Measurements from ENCODE around the gene YOD1.

YOD1 gene

GRCh38 chr1:207029701-207030521, 21.1 kb downstream of the YOD1 start:
- no peak for DNase-seq (ENCODE audit: low read depth, low spot score)
- H3K27ac ChIP-seq, result peak overlapping the region; percentile 99

DNA sequence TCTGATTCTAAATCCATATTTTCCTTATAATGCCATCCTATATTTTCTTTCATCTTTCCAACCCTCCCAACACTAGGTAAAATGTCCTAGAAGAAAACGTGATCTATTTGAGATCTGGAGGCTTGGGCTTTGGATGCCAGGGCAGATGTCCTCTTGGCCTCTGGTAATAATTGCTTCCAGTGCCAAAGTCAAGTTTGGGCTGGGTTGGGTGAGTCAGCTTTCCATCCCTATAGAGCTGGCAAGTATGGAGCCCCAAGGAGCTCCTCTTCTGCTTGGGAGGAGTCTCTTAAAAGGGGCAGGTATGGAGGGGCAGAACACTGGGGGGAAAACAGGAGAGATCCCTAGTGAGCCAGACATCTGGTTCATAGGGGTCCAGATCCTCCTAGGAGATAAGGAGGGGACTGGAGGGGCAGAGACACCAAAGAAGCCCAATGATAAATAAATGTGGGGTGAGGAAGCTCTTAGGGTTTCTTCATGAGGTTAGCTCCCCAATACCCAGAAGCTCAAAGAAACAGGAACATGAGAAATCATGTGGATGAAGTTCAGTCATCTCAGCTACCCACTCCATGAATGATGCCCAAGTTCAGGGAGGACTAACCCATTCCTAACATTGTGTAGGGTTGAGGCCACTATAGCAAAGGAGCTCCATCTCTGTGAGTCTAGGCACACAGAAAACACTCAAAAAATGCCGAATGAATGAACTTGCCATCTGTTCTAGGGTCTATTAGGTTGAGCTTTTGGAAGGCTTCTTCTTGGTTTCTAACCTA, 21.9 kb downstream of the YOD1 start:
- peak overlapping the region; percentile 99 for H3K27ac ChIP-seq
- DNase-seq (ENCODE audit: low read depth, low spot score), result no peak

GRCh38 chr1:207027921-207028320, 23.1 kb downstream of the YOD1 start:
- no peak for DNase-seq (ENCODE audit: low read depth, low spot score)
- peak overlapping the region; percentile 99 for H3K27ac ChIP-seq

- DNase-seq (ENCODE audit: low read depth, low spot score), result peak; percentile 94
- peak overlapping the region; percentile 99 for H3K27ac ChIP-seq
Measured at GRCh38 chr1:207027206-207027777, 23.7 kb downstream of the YOD1 start.

- no peak for DNase-seq (ENCODE audit: low read depth, low spot score)
- H3K27ac ChIP-seq, result peak overlapping the region; percentile 99
Measured at GRCh38 chr1:207026104-207026534, 24.9 kb downstream of the YOD1 start.

DNA sequence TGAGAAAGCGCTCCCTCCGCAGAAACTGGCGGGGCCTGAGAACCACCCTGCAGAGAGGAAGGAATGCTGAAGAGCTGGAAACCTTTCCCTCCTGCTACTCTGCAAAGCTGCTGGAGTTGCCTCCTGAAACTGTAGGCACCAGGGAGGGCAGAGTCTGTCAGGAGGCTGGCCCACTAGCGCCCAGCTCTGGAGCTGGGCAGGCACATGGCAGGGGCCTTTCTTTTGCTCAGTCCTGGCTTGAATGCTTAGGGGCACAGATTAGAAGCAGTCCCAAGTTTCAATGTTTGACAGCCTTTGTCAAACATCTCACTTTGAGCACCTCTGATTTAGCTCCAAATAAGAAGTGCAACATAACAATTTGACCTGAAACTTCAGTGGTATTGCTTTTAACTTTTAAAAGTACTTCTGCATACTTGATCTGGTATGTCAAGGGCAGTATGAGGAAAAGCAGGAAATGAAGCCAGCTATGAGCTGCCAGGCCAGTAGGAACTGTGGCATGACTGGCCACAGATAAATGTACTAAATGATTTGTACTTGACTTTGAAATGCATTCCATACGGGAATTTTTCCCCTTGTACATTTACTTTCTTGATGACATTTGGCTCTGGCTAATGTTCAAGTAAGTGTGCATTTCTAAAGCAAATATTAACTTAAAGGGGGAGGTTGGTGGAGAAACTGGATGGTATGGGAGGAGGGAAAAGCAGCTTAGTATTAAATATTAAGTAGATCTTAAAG, 25.7 kb downstream of the YOD1 start:
- DNase-seq (ENCODE audit: low read depth, low spot score), result no peak

GRCh38 chr1:207024202-207025145, 26.5 kb downstream of the YOD1 start:
- no peak for DNase-seq (ENCODE audit: low read depth, low spot score)
- peak overlapping the region; percentile 99 for H3K27ac ChIP-seq

More for the DNA sequence above, 25.7 kb downstream of the YOD1 start:
- H3K27ac ChIP-seq, result peak overlapping the region; percentile 99

GRCh38 chr1:207022996-207023679, 27.9 kb downstream of the YOD1 start:
- DNase-seq (ENCODE audit: low read depth, low spot score), result no peak
- peak overlapping the region; percentile 99 for H3K27ac ChIP-seq

DNA sequence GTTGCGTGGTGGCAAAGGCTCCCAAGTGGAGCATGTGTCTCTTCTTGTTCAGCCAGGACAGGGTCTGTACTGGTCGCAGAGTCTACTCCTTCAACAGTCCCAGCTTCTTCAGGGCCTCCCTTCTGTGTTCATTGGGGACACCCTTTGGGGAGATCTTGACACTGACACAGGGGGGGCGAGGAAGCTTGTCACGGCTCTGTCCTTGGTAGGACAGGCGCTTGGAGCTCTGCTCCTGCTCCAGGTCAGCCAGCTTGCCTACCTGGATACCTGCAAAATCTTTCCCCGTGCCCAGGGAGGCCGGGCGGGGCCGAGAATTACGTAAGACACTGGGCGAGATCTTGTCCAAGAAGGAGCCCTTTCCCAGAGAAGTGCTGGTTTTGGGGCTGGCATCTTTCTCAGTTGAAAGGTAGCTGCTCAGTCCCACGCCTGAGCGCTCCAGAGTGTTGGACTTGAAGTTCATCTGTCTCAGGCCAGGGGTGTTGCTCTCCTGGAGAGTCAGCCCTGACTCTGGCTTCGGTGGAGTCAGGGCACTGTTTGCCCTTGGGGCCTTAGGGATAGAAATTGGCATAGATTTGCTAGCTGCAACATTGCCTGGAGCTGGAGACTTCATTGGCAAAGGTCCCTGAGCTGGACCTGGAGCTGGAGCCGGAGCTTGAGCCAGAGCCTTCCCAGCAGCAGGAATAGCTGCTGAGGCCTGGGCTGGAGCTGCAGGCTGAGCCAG, 29.0 kb downstream of the YOD1 start:
- peak overlapping the region; percentile 99 for H3K27ac ChIP-seq
- no peak for DNase-seq (ENCODE audit: low read depth, low spot score)

DNA sequence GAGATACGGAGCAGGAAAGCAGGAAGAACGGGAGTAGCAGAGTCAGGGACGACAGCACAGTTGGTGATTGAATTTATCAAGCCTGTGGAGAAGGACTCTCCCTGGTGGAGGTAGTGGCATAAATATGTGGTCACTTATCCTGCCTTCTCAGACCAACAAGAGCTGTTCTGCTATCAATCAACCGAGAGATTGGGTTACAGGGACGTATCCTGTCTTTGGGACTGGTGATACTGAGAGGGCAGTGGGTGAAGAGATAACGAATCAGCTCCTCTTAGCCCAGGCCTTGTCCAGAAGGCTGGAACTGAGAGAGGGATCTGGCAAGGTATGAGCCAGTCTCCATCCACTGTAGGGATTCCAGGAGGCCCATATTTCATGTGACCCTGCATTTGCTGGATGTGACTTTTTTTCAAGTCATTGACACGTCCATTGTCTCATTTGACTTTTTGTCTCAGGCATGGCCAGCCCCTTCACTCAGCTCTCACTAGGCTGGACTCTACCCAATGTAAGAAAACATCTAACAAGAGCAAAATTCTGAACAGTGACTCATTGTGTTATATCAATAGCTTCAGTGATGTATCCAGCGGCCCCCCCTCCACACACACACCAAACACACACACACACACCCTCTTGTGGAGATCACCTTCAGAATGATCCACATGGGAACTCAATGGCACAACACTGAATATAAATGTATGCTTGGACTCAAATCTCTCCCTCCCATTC, 29.7 kb downstream of the YOD1 start:
- DNase-seq (ENCODE audit: low read depth, low spot score), result no peak
- H3K27ac ChIP-seq, result peak overlapping the region; percentile 99

GRCh38 chr1:207020709-207021107, 30.3 kb downstream of the YOD1 start:
- H3K27ac ChIP-seq, result peak overlapping the region; percentile 99

GRCh38 chr1:207020065-207020708, 30.8 kb downstream of the YOD1 start:
- DNase-seq (ENCODE audit: low read depth, low spot score), result peak; percentile 95
- peak overlapping the region; percentile 99 for H3K27ac ChIP-seq

More at GRCh38 chr1:207020709-207021107, 30.3 kb downstream of the YOD1 start:
- DNase-seq (ENCODE audit: low read depth, low spot score), result no peak

DNA sequence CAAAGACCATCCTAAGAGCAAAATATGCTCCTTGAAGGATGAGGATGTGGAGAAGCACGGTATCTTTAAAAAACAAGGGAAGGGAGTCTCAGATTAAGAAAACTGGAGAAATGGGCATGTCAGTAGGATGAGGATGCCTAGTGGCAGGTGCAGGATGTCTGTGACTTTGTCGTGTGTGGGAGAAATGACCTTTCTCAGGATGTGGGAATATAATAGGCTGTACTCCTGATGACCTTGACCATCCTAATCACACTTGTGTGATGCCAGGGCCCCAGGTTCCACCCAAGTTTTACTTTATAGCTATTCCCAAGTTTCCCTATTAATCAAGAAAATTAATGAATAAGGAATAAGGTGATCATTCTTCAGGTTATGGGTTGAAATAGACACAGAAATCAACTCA, 31.3 kb downstream of the YOD1 start:
- no peak for DNase-seq (ENCODE audit: low read depth, low spot score)
- H3K27ac ChIP-seq, result peak overlapping the region; percentile 99

DNA sequence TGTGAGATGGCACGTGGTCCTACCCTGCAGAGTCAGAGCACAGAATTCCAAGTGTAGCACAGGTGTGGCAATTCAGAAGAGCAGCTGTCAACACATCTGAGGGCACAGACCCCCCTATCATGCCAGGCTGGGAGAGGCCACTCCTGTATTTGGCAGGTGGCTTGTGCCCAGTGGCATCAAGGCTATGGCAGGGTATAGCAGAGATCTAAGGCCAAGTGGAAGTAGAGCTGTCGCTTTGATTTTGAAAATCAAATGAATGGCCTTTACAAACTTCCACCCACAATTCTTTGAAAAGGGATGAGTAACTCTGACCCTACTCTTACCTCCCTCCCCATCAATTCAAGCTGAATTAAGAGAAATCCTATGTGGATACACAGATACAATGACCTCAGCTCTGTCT, 31.8 kb downstream of the YOD1 start:
- peak overlapping the region; percentile 99 for H3K27ac ChIP-seq
- no peak for DNase-seq (ENCODE audit: low read depth, low spot score)

DNA sequence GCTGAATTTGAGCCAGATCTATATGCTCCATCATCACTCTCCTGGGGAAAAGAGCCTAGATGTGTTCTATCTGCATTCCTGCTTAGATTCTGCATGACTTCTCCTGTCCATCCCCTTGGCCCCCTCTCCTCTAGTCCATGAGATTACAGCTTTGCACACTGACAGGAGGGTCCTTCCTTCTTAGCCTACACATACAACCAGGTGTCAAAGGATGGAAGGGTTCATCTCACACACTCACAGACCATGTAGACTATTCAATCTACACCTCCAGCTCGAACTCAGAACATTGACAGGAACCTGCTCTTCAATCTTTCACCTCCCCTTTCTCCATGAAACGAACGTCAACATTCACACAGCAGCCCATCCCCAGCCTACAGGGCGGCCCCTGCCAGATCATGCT, 32.3 kb downstream of the YOD1 start:
- DNase-seq (ENCODE audit: low read depth, low spot score), result no peak
- H3K27ac ChIP-seq, result peak overlapping the region; percentile 99

- no peak for DNase-seq (ENCODE audit: low read depth, low spot score)
- peak overlapping the region; percentile 99 for H3K27ac ChIP-seq
Measured at GRCh38 chr1:207017615-207018559, 33.1 kb downstream of the YOD1 start.
